Right lung (tissue), 10 donors: ENCODE results near the gene EIF2D. TPM values are rescaled to one million over a fixed set of nuclear protein-coding genes. Genes with fewer than 3 reads are reported as not detected.
"Not testable (repeated sequence)": the region's sequence is repeated elsewhere in the genome, so short reads cannot be mapped to it uniquely, and the experiment has no call there.

Source experiments
- DNase-seq, 2 donors: peaks; one replicate each; pipeline ENCODE4 v3.0.0-alpha.2; 2013
- long read RNA-seq, 8 donors: transcript quantifications; one replicate each; lab custom pipeline, GENCODE V29; 2026
- polyA plus RNA-seq, 5 donors: library from polyadenylated mRNA; unstranded; fragments of 120-200 nt; gene quantifications; one replicate each; pipeline versions ENCODE4 v1.2.1 to v1.2.3, GENCODE V29; 2013; ENCODE audit warnings: inconsistent platforms in 1 of 5, low replicate concordance in 1 of 5; ENCODE audit not compliant: insufficient read length in 5 of 5, insufficient read depth in 1 of 5

EIF2D gene
- 100 to 1,000 TPM in 2 of 5 donors, 10 to 100 TPM in 3; 80.2 to 105 (median 97.7) TPM for polyA plus RNA-seq
- long read RNA-seq, donor 1, transcript EIF2D-201 (15 exons, 2,005 nt), result major isoform, 18 of 49 reads
- long read RNA-seq, donor 1, partial matches to known transcripts, result 28 of 49 reads
- long read RNA-seq, donor 1, other reads (novel, unspliced or antisense), result 0 of 49 reads
- long read RNA-seq, donor 2, transcript EIF2D-201 (15 exons, 2,005 nt), result major isoform, 14 of 27 reads
- long read RNA-seq, donor 2, partial matches to known transcripts, result 12 of 27 reads
- long read RNA-seq, donor 2, other reads (novel, unspliced or antisense), result 0 of 27 reads
- long read RNA-seq, donor 3, transcript EIF2D-201 (15 exons, 2,005 nt), result major isoform, 7 of 21 reads
- long read RNA-seq, donor 3, partial matches to known transcripts, result 14 of 21 reads
- long read RNA-seq, donor 3, other reads (novel, unspliced or antisense), result 0 of 21 reads
- long read RNA-seq, donor 4, transcript EIF2D-201 (15 exons, 2,005 nt), result major isoform, 9 of 31 reads
- long read RNA-seq, donor 4, partial matches to known transcripts, result 21 of 31 reads
- long read RNA-seq, donor 4, other reads (novel, unspliced or antisense), result 0 of 31 reads
- long read RNA-seq, donor 5, transcript EIF2D-201 (15 exons, 2,005 nt), result major isoform, 18 of 42 reads
- long read RNA-seq, donor 5, partial matches to known transcripts, result 23 of 42 reads
- long read RNA-seq, donor 5, other reads (novel, unspliced or antisense), result 0 of 42 reads
- long read RNA-seq, donor 6, transcript EIF2D-201 (15 exons, 2,005 nt), result major isoform, 17 of 18 reads
- long read RNA-seq, donor 6, partial matches to known transcripts, result 0 of 18 reads
- long read RNA-seq, donor 6, other reads (novel, unspliced or antisense), result 0 of 18 reads
- long read RNA-seq, donor 7, transcript EIF2D-201 (15 exons, 2,005 nt), result major isoform, 6 of 6 reads
- long read RNA-seq, donor 7, partial matches to known transcripts, result 0 of 6 reads
- long read RNA-seq, donor 7, other reads (novel, unspliced or antisense), result 0 of 6 reads
- long read RNA-seq, donor 8, transcript EIF2D-201 (15 exons, 2,005 nt), result major isoform, 11 of 12 reads
- long read RNA-seq, donor 8, partial matches to known transcripts, result 0 of 12 reads
- long read RNA-seq, donor 8, other reads (novel, unspliced or antisense), result 0 of 12 reads

- peak; percentile 96 to 97 for DNase-seq
These were observed at the start of gene EIF2D for GRCh38 chr1:206612129-206612876. Gene EIF2D (minus strand): TSS chr1:206612465. CDS start chr1:206612342, 123 bp downstream.

- DNase-seq, result no peak
These were observed 49.0 kb upstream of the EIF2D start for GRCh38 chr1:206661161-206661820.

- DNase-seq, result no peak
These were observed 47.9 kb upstream of the EIF2D start for GRCh38 chr1:206660136-206660535.

- DNase-seq, result no peak
These were observed 46.7 kb upstream of the EIF2D start for GRCh38 chr1:206658981-206659273.

GRCh38 chr1:206658264-206658980, 46.2 kb upstream of the EIF2D start:
- no peak for DNase-seq

- no peak for DNase-seq
These were observed 45.5 kb upstream of the EIF2D start for GRCh38 chr1:206657751-206658150.

- no peak for DNase-seq
These were observed 44.7 kb upstream of the EIF2D start for GRCh38 chr1:206656936-206657335.

- no peak for DNase-seq
These were observed 43.2 kb upstream of the EIF2D start for GRCh38 chr1:206655471-206655882.

- no peak for DNase-seq
These were observed 42.6 kb upstream of the EIF2D start for GRCh38 chr1:206654828-206655227.

GRCh38 chr1:206653715-206654459, 41.6 kb upstream of the EIF2D start:
- no peak for DNase-seq

- DNase-seq, result no peak
These were observed 40.0 kb upstream of the EIF2D start for GRCh38 chr1:206651958-206652890.

GRCh38 chr1:206651014-206651413, 38.7 kb upstream of the EIF2D start:
- no peak for DNase-seq

- DNase-seq, result no peak
These were observed 37.1 kb upstream of the EIF2D start for GRCh38 chr1:206649261-206649921.

GRCh38 chr1:206647224-206647623, 35.0 kb upstream of the EIF2D start:
- DNase-seq, result no peak

GRCh38 chr1:206646504-206646903, 34.2 kb upstream of the EIF2D start:
- DNase-seq, result no peak

GRCh38 chr1:206643118-206643698, 30.9 kb upstream of the EIF2D start:
- DNase-seq, result no peak

- DNase-seq, result not testable (repeated sequence)
These were observed 29.8 kb upstream of the EIF2D start for GRCh38 chr1:206642074-206642473.
